Measurements from ENCODE around the gene ATG10.

The ATG10 gene

GRCh38 chr5:82211855-82212572 is 240.2 kb downstream of the ATG10 start:
- DNase-seq, result no peak
- intact Hi-C loops (cut with DNase I; ENCODE audit: low total_unique reads), result no loop called here
- Histone ChIP-seq H3K27ac (no peak overlapping the region), H3K36me3 (no peaks in the 10 kb centered on the region), H3K27me3 (no peaks in the 10 kb centered on the region), H3K4me3 (no peak overlapping the region), H3K4me1 (no peaks in the 10 kb centered on the region), H3K9me3 (no peaks in the 10 kb centered on the region)
- no peak for TF ChIP-seq CTCF (IDR thresholded peaks at IDR 0.05)

GRCh38 chr5:82217917-82218316 is 246.1 kb downstream of the ATG10 start:
- TF ChIP-seq CTCF (IDR thresholded peaks at IDR 0.05), result no peak
- Histone ChIP-seq H3K27ac (no peak overlapping the region), H3K27me3 (no peaks in the 10 kb centered on the region), H3K4me3 (no peak overlapping the region), H3K9me3 (no peaks in the 10 kb centered on the region), H3K4me1 (peaks cover 0 to 8% (median 0%) of the 10 kb centered on the region in 4 donors), H3K36me3 (no peaks in the 10 kb centered on the region)
- intact Hi-C loops (cut with DNase I; ENCODE audit: low total_unique reads), result no loop called here
- no peak for DNase-seq

- intact Hi-C loops (cut with DNase I; ENCODE audit: low total_unique reads), result no loop called here
- Histone ChIP-seq H3K9me3 (no peaks in the 10 kb centered on the region), H3K36me3 (no peaks in the 10 kb centered on the region), H3K4me3 (no peak overlapping the region), H3K4me1 (peaks cover 0 to 8% (median 0%) of the 10 kb centered on the region in 4 donors), H3K27me3 (no peaks in the 10 kb centered on the region), H3K27ac (no peak overlapping the region)
- DNase-seq, result no peak
- TF ChIP-seq CTCF (IDR thresholded peaks at IDR 0.05), result no peak
Observed at GRCh38 chr5:82218374-82219156, 246.7 kb downstream of the ATG10 start.

- TF ChIP-seq CTCF (IDR thresholded peaks at IDR 0.05), result no peak
- intact Hi-C loops (cut with DNase I; ENCODE audit: low total_unique reads), result loop anchor here (10.0 kb wide), 1 partner anchor 796 kb away; no protein-coding TSS in a partner anchor
- no peak for DNase-seq
Observed at GRCh38 chr5:82221020-82221419, 249.2 kb downstream of the ATG10 start.

GRCh38 chr5:82222597-82223574 is 251.1 kb downstream of the ATG10 start:
- intact Hi-C loops (cut with DNase I; ENCODE audit: low total_unique reads), result loop anchor here (10.0 kb wide), 1 partner anchor 798 kb away; no protein-coding TSS in a partner anchor
- Histone ChIP-seq H3K9me3 (no peaks in the 10 kb centered on the region), H3K4me3 (no peak overlapping the region), H3K4me1 (peaks cover 0 to 8% (median 0%) of the 10 kb centered on the region in 4 donors), H3K27me3 (no peaks in the 10 kb centered on the region), H3K36me3 (no peaks in the 10 kb centered on the region), H3K27ac (no peak overlapping the region)
- no peak for TF ChIP-seq CTCF (IDR thresholded peaks at IDR 0.05)
- DNase-seq, result no peak

More at GRCh38 chr5:82221020-82221419, 249.2 kb downstream of the ATG10 start:
- H3K27me3 ChIP-seq, result no peaks in the 10 kb centered on the region
- H3K4me3 ChIP-seq, result no peak overlapping the region
- no peaks in the 10 kb centered on the region for H3K9me3 ChIP-seq
- no peak overlapping the region for H3K27ac ChIP-seq
- peaks cover 0 to 8% (median 0%) of the 10 kb centered on the region in 4 donors for H3K4me1 ChIP-seq
- no peaks in the 10 kb centered on the region for H3K36me3 ChIP-seq

Data from tibial artery (tissue), 4 donors.